CD8-positive, alpha-beta memory T cell (primary cell): Measurements from ENCODE around the gene WDR46. TPM values are rescaled to one million over a fixed set of nuclear protein-coding genes. Genes with fewer than 3 reads are reported as not detected.

Experiments
- CTCF ChIA-PET: fragments of 350-600 bp; sonication (Branson Sonifier 250); formaldehyde crosslinking; loops from one replicate; lab custom pipeline; 2021; ENCODE audit warnings: antibody characterized with exemption; lab: Charles Lee
- POLR2A ChIA-PET: fragments of 350-600 bp; sonication (Branson Sonifier 250); formaldehyde crosslinking; loops from one replicate; lab custom pipeline; 2021; ENCODE audit warnings: antibody characterized with exemption; lab: Charles Lee
- DNase-seq, 5 donors: peaks; one replicate each; pipeline versions ENCODE4 v3.0.0 to v3.0.0-alpha.2; 2020 to 2022; ENCODE audit warnings: mixed read lengths in 1 of 5
- H3K27ac ChIP-seq: one replicate; pipeline ENCODE4 v1.7.0; 2013; ENCODE audit warnings: low read depth, mild to moderate bottlenecking, low read length, moderate library complexity
- H3K27me3 ChIP-seq: 2 replicates; pipeline ENCODE4 v1.7.0; 2013; ENCODE audit warnings: low read length, mild to moderate bottlenecking; ENCODE audit not compliant: insufficient read depth, poor library complexity, severe bottlenecking
- H3K36me3 ChIP-seq: 2 replicates; pipeline ENCODE4 v1.7.0; 2013; ENCODE audit warnings: mild to moderate bottlenecking, low read length, moderate library complexity; ENCODE audit not compliant: insufficient read depth
- H3K4me1 ChIP-seq: 2 replicates; pipeline ENCODE4 v1.7.0; 2013; ENCODE audit warnings: mild to moderate bottlenecking, low read length, moderate library complexity; ENCODE audit not compliant: insufficient read depth
- H3K4me3 ChIP-seq: 2 replicates; pipeline ENCODE4 v1.7.0; 2013; ENCODE audit warnings: mild to moderate bottlenecking, low read length
- H3K9me3 ChIP-seq: 2 replicates; pipeline ENCODE4 v1.7.0; 2013; ENCODE audit warnings: mild to moderate bottlenecking, low read length
- H3K27ac Mint-ChIP-seq, 8 donors: one replicate each; pipeline ENCODE4 v1.8.0; 2020 to 2021; ENCODE audit warnings: mixed read lengths in 8 of 8, mild to moderate bottlenecking in 6 of 8, inconsistent platforms in 3 of 8, moderate library complexity in 3 of 8
- H3K27me3 Mint-ChIP-seq, 2 donors: one replicate each; pipeline ENCODE4 v1.8.0; 2020 to 2021; ENCODE audit warnings: mixed read lengths in 2 of 2, mild to moderate bottlenecking in 1 of 2, moderate library complexity in 1 of 2
- H3K36me3 Mint-ChIP-seq, 3 donors: one replicate each; pipeline ENCODE4 v1.8.0; 2020 to 2021; ENCODE audit warnings: mixed read lengths in 3 of 3, inconsistent platforms in 1 of 3, mild to moderate bottlenecking in 1 of 3
- H3K4me1 Mint-ChIP-seq, 3 donors: one replicate each; pipeline ENCODE4 v1.8.0; 2020 to 2021; ENCODE audit warnings: mixed read lengths in 3 of 3, inconsistent platforms in 1 of 3, mild to moderate bottlenecking in 1 of 3
- H3K4me3 Mint-ChIP-seq, 7 donors: one replicate each; pipeline ENCODE4 v1.8.0; 2020 to 2021; ENCODE audit warnings: mixed read lengths in 7 of 7, mild to moderate bottlenecking in 6 of 7, moderate library complexity in 4 of 7, inconsistent platforms in 2 of 7
- H3K9me3 Mint-ChIP-seq, 5 donors: one replicate each; pipeline ENCODE4 v1.8.0; 2020 to 2022; ENCODE audit warnings: mixed read lengths in 5 of 5, mild to moderate bottlenecking in 3 of 5, moderate library complexity in 2 of 5, inconsistent platforms in 1 of 5
- polyA plus RNA-seq: library from polyadenylated mRNA; unstranded; fragments of 300-500 nt; fragmentation: Illumina TruSeq; gene quantifications from one replicate; pipeline ENCODE4 v1.2.3, GENCODE V29; 2021
- total RNA-seq, 2 experiments: library from RNA; stranded (reverse); gene quantifications; one replicate each; pipeline ENCODE4 v1.2.3, GENCODE V29; 2021

Gene WDR46
- total and polyA plus RNA-seq, 3 experiments from 2014 or later: 76.0 to 117 (median 112) TPM

DNA sequence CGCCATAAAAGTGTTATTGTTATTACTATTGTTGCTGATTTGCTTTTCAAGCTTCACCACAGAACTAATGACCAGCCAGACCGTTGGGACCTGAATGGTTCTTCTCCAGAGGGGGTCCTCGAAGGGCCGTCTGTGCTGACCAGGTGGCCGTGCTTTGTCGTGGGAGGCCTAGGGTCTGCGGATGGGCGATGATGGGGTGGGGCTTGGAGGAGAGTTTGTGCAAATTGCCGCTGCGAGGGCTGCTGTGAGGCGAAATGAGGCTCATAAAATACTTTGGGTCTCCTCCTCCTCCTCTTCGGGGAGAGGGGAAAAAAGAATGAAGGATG lies 34.5 kb upstream of the WDR46 start:
- Mint-ChIP-seq H3K4me1 (peaks cover 47 to 56% (median 53%) of the 10 kb centered on the region in 3 donors), H3K4me3 (peak overlapping the region; percentile 91 to 100 (median 100)), H3K27me3 (no peaks in the 10 kb centered on the region), H3K27ac (peak overlapping the region; percentile 88 to 99 (median 98)), H3K36me3 (peaks cover 12 to 46% (median 13%) of the 10 kb centered on the region in 3 donors), H3K9me3 (no peaks in the 10 kb centered on the region)
- Histone ChIP-seq H3K4me3 (peak overlapping the region; percentile 88), H3K27ac (peak overlapping the region; percentile 91), H3K27me3 (no peaks in the 10 kb centered on the region), H3K4me1 (peaks cover 44% of the 10 kb centered on the region), H3K9me3 (no peaks in the 10 kb centered on the region), H3K36me3 (peaks cover 31% of the 10 kb centered on the region)
- POLR2A ChIA-PET: no interaction called here
- DNase-seq: no peak
- CTCF ChIA-PET: interaction anchor here (1.5 kb wide), 1 partner anchor 24 kb away, joined by 3 read pairs; no protein-coding TSS in a partner anchor

DNA sequence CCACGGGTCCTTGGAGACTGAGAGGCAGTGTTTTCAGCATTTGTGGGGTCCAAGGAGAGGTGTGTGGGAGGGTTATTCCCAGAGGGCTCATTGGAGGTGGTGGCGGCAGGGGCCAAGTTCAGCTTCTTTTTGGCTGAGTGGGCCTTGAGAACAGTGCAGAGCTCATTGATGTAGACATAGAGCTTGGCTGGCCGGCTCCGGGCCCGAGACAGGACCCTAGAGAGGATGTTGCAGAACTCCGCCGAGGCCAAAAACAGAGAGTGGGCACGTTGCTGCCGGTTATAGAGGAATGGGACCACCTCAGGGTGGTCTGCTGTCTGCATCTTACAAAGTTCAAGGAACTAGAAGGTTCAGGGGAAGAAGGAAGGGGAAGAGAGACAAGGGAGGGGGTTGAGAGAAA lies 32.2 kb upstream of the WDR46 start:
- H3K4me1 Mint-ChIP-seq: peaks cover 66 to 77% (median 70%) of the 10 kb centered on the region in 3 donors
- H3K4me3 ChIP-seq: peak overlapping the region; percentile 88

DNA sequence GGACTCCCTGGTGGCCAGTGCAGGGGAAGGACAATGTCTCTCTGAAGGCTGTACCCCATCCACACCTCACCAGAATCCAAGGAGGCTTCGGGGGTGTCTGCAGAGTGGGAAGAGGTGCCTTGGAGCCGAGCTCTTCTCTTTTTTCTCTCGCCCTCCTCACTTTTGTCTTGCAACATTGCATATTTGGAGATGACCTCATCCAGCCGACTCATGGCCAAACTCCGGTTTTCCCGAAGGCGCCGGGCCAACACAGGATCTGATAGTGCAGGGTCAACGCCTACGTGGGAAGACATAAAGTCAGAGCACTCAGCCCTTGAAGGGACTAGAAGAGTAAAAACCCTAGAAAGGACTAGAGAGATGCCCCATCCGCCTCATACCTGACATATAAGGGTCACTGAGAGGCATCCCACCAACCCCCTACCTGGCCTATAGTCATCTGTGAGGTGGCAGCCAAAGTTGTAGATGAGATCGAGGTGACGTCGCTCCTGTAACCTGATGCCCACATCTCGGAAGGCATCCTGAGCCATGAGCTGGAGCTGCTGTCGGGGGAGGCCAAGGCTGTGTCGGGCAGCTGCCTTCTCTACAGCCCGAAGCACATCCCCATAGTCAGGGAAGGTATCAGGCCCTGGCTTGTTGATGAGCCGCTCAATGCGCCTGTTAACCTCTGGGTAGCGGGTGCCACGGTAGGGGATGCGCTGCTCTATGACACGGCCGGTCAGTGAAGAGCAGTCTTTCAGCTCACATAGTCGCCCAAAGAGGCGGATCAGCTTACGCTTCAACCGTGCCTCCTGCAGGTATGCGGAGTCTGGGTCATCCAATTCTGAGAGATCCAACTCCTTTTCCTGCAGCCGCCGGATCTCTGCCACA lies 31.5 kb upstream of the WDR46 start:
- H3K4me3 ChIP-seq: peak overlapping the region; percentile 40
- CTCF ChIA-PET: interaction anchor here (1.0 kb wide), 1 partner anchor 43 kb away, joined by 3 read pairs; the partner anchor contains the start of gene B3GALT4
- peaks cover 14 to 59% (median 15%) of the 10 kb centered on the region in 3 donors for H3K36me3 Mint-ChIP-seq

More for the DNA sequence above, 32.2 kb upstream of the WDR46 start:
- Mint-ChIP-seq H3K27ac (peak overlapping the region in 7 of 8 donors; percentile 10 to 99 (median 94)), H3K36me3 (peaks cover 14 to 59% (median 15%) of the 10 kb centered on the region in 3 donors), H3K27me3 (peaks cover 0 to 3% of the 10 kb centered on the region in 2 donors), H3K4me3 (peak overlapping the region; percentile 79 to 100 (median 97)), H3K9me3 (no peaks in the 10 kb centered on the region)
- ChIA-PET POLR2A (interaction anchor here (0.5 to 0.7 kb wide), 2 partner anchors 26 to 40 kb away, joined by 3 to 5 read pairs; no protein-coding TSS in a partner anchor), CTCF (no interaction called here)
- H3K4me1 ChIP-seq: peaks cover 61% of the 10 kb centered on the region
- H3K27me3 ChIP-seq: no peaks in the 10 kb centered on the region
- no peak overlapping the region for H3K27ac ChIP-seq
- no peaks in the 10 kb centered on the region for H3K9me3 ChIP-seq
- no peak for DNase-seq
- peaks cover 36% of the 10 kb centered on the region for H3K36me3 ChIP-seq

DNA sequence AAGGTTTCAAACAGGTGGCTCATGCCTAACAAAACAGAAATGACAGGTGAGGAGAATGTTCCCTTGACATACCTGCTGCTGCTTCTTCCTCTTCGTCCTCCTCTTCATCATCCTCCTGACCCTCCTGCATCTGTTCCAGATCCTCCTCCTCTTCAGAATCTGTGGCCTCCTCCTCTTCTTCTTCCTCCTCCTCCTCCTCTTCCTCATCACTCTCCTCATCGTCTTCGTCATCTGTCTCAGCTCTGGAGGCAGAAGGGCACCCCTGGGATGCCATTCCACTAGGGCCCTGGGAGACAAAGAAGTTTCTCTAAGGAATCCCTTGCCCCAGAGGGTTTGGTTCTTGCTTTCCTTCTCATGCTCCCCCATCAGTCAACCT lies 30.9 kb upstream of the WDR46 start:
- H3K9me3 ChIP-seq: no peaks in the 10 kb centered on the region
- peaks cover 0 to 3% of the 10 kb centered on the region in 2 donors for H3K27me3 Mint-ChIP-seq
- peak overlapping the region in 5 of 8 donors; percentile 51 to 95 (median 90) for H3K27ac Mint-ChIP-seq
- H3K4me1 Mint-ChIP-seq: peaks cover 71 to 90% (median 76%) of the 10 kb centered on the region in 3 donors
- ChIA-PET POLR2A (interaction anchor here (0.6 kb wide), 1 partner anchor 22 kb away, joined by 4 read pairs; no protein-coding TSS in a partner anchor), CTCF (interaction anchor here (1.0 to 4.4 kb wide), 3 partner anchors 25 to 76 kb away, joined by 3 to 52 read pairs (median 3); partner anchors contain the start of gene B3GALT4)
- peak overlapping the region; percentile 43 to 100 (median 94) for H3K4me3 Mint-ChIP-seq
- H3K36me3 ChIP-seq: peaks cover 38% of the 10 kb centered on the region
- peaks cover 14 to 59% (median 15%) of the 10 kb centered on the region in 3 donors for H3K36me3 Mint-ChIP-seq
- no peak for DNase-seq
- no peaks in the 10 kb centered on the region for H3K27me3 ChIP-seq
- no peak overlapping the region for H3K4me3 ChIP-seq
- H3K4me1 ChIP-seq: peaks cover 70% of the 10 kb centered on the region
- H3K9me3 Mint-ChIP-seq: no peaks in the 10 kb centered on the region
- peak overlapping the region; percentile 18 for H3K27ac ChIP-seq

More for the DNA sequence above, 31.5 kb upstream of the WDR46 start:
- Histone ChIP-seq H3K36me3 (peaks cover 38% of the 10 kb centered on the region), H3K27ac (peak overlapping the region; percentile 18), H3K27me3 (no peaks in the 10 kb centered on the region), H3K4me1 (peaks cover 64% of the 10 kb centered on the region), H3K9me3 (no peaks in the 10 kb centered on the region)
- POLR2A ChIA-PET: interaction anchor here (0.7 kb wide), 1 partner anchor 39 kb away, joined by 5 read pairs; no protein-coding TSS in a partner anchor
- peaks cover 68 to 84% (median 71%) of the 10 kb centered on the region in 3 donors for H3K4me1 Mint-ChIP-seq
- peaks cover 0 to 3% of the 10 kb centered on the region in 2 donors for H3K27me3 Mint-ChIP-seq
- H3K4me3 Mint-ChIP-seq: peak overlapping the region; percentile 78 to 100 (median 97)
- H3K27ac Mint-ChIP-seq: peak overlapping the region; percentile 34 to 99 (median 80)
- no peak for DNase-seq
- no peaks in the 10 kb centered on the region for H3K9me3 Mint-ChIP-seq

DNA sequence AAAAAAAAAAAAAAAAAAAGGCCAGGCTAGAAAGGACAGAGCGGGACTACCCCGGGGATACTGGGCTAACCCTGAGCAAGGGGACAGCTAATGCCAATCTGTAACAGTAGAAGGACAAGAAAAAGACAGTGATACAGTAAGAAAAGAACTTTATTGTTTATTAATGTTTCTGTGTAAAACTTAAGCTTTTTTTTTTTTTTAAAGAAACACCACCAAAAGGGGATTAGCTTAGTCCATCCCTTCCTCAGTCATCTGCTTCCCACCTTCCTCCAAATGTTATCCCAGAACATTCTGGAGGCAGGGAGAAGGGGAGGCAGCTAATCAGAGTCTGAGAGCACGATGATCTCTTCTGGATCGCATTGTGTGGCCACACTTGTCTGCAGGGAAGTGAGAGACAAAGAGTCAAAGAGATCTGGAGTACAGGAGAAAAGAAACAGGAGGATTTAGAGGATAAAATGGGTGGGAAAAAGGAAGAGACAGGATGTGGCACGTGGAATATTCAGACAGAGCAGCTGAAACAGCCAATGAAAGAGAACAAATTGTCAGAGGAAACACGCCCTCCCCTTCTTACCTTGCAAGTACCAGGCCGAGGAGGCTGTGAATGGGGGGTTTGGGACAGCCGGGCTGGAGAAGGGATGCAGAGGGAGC lies 29.5 kb upstream of the WDR46 start:
- peak overlapping the region; percentile 72 for H3K27ac ChIP-seq
- H3K36me3 Mint-ChIP-seq: peaks cover 14 to 64% (median 15%) of the 10 kb centered on the region in 3 donors

DNA sequence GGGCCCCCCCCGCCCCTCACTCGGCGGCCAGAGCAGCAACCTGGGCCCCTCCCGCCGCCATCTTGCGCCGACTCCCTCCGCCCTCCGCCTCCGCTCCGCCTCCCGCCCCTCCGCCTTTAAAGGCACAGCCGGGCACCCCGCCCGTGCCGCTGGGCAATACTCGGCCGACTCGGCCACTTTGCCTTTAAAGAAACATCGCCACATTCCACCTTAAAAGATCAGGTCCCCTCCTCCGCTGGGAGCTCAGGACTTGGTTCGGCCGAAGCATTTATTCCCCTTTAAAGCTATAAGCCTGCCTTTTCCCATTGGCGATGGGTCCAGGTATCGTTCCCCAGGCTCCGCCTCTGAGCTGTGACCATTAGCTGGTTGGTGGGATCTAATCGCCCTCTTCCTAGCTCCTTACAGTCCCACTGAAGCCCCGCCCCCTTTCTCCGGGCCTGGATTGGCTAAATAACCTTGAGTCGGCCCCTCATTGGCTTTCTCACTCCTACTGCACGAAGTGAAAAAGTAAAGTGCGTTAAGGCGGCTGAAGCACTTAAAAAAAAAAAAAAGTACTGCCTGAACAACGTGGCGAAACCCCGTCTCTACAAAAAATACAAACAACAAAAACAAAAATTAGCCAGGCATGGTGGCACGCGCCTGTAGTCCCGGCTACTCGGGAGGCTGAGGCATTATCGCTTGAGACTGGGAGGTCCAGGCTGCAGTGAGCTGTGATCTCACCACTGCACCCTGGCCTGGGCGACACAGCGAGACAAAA lies 28.8 kb upstream of the WDR46 start, which contains the start of gene ZBTB22:
Gene ZBTB22, minus strand, starts transcription at position 76 of the 757 bp plus-strand sequence. CDS start 828 bp downstream, outside the sequence.
- Histone ChIP-seq H3K27ac (peak within 1 kb of the TSS; percentile 72), H3K9me3 (no peaks in the 10 kb centered on the region), H3K4me3 (peak within 1 kb of the TSS; percentile 100), H3K27me3 (no peaks in the 10 kb centered on the region), H3K4me1 (peaks cover 66% of the 10 kb centered on the region), H3K36me3 (peaks cover 38% of the 10 kb centered on the region)
- Mint-ChIP-seq H3K27ac (peak within 1 kb of the TSS; percentile 95 to 99 (median 98)), H3K4me3 (peak within 1 kb of the TSS; percentile 94 to 100 (median 100)), H3K4me1 (peaks cover 71 to 84% (median 71%) of the 10 kb centered on the region in 3 donors), H3K36me3 (peaks cover 13 to 66% (median 15%) of the 10 kb centered on the region in 3 donors), H3K9me3 (no peaks in the 10 kb centered on the region), H3K27me3 (peaks cover 0 to 3% of the 10 kb centered on the region in 2 donors)
- CTCF ChIA-PET: interaction anchor here (0.8 to 4.4 kb wide), 12 partner anchors 9 to 111 kb away, joined by 3 to 52 read pairs (median 4); partner anchors contain the start of genes RGL2, RPS18 and VPS52
- POLR2A ChIA-PET: interaction anchor here (0.6 to 2.9 kb wide), 18 partner anchors 18 to 1825 kb away, joined by 3 to 75 read pairs (median 4); partner anchors contain the start of genes B3GALT4, CUTA, ITPR3 and PFDN6
- DNase-seq: peak; percentile 94 to 97 (median 96)

More for the DNA sequence above, 29.5 kb upstream of the WDR46 start:
- peak overlapping the region; percentile 100 for H3K4me3 ChIP-seq
- no peaks in the 10 kb centered on the region for H3K9me3 ChIP-seq
- POLR2A ChIA-PET: interaction anchor here (0.5 to 2.9 kb wide), 10 partner anchors 19 to 137 kb away, joined by 3 to 75 read pairs (median 8); partner anchors contain the start of genes B3GALT4, PFDN6, RGL2 and WDR46
- peak overlapping the region; percentile 85 to 99 (median 97) for H3K27ac Mint-ChIP-seq
- peaks cover 38% of the 10 kb centered on the region for H3K36me3 ChIP-seq
- DNase-seq: no peak
- no peaks in the 10 kb centered on the region for H3K27me3 ChIP-seq
- CTCF ChIA-PET: interaction anchor here (0.8 to 4.4 kb wide), 12 partner anchors 8 to 110 kb away, joined by 3 to 52 read pairs (median 4); partner anchors contain the start of genes RGL2, RPS18 and VPS52
- H3K4me1 ChIP-seq: peaks cover 68% of the 10 kb centered on the region
- H3K27me3 Mint-ChIP-seq: peaks cover 0 to 3% of the 10 kb centered on the region in 2 donors
- peaks cover 74 to 92% (median 78%) of the 10 kb centered on the region in 3 donors for H3K4me1 Mint-ChIP-seq
- H3K4me3 Mint-ChIP-seq: peak overlapping the region; percentile 94 to 100 (median 100)
- H3K9me3 Mint-ChIP-seq: no peaks in the 10 kb centered on the region
